ENCODE results near the gene AFF1.

Gene AFF1

GRCh38 chr4:86919561-86920223 lies 15.1 kb upstream of the AFF1 start:
- no peak for DNase-seq (ENCODE audit: low read depth)

GRCh38 chr4:86921608-86922252 lies 13.1 kb upstream of the AFF1 start:
- no peak for DNase-seq (ENCODE audit: low read depth)

GRCh38 chr4:86924811-86925210 lies 10.0 kb upstream of the AFF1 start:
- DNase-seq (ENCODE audit: low read depth) = no peak

- DNase-seq (ENCODE audit: low read depth) = no peak
These were observed 8.2 kb upstream of the AFF1 start for GRCh38 chr4:86926435-86927086.

- no peak for DNase-seq (ENCODE audit: low read depth)
These were observed 6.9 kb upstream of the AFF1 start for GRCh38 chr4:86927843-86928395.

GRCh38 chr4:86928400-86929255 lies 6.2 kb upstream of the AFF1 start:
- no peak for DNase-seq (ENCODE audit: low read depth)

- no peak for DNase-seq (ENCODE audit: low read depth)
These were observed 552 bp upstream of the AFF1 start for GRCh38 chr4:86934147-86934770.

GRCh38 chr4:86935566-86935852 lies 698 bp downstream of the AFF1 start:
- no peak for DNase-seq (ENCODE audit: low read depth)

GRCh38 chr4:86935853-86936733 lies 1.3 kb downstream of the AFF1 start:
- peak; percentile 62 for DNase-seq (ENCODE audit: low read depth)

- DNase-seq (ENCODE audit: low read depth) = no peak
These were observed 4.1 kb downstream of the AFF1 start for GRCh38 chr4:86938771-86939520.

- no peak for DNase-seq (ENCODE audit: low read depth)
These were observed 5.1 kb downstream of the AFF1 start for GRCh38 chr4:86939729-86940575.

- DNase-seq (ENCODE audit: low read depth) = no peak
These were observed 6.2 kb downstream of the AFF1 start for GRCh38 chr4:86940920-86941460.

GRCh38 chr4:86942185-86942666 lies 7.4 kb downstream of the AFF1 start:
- DNase-seq (ENCODE audit: low read depth) = no peak

- DNase-seq (ENCODE audit: low read depth) = no peak
These were observed 10.4 kb downstream of the AFF1 start for GRCh38 chr4:86944964-86945781.

- DNase-seq (ENCODE audit: low read depth) = no peak
These were observed 12.2 kb downstream of the AFF1 start for GRCh38 chr4:86946868-86947500.

- DNase-seq (ENCODE audit: low read depth) = no peak
These were observed 12.8 kb downstream of the AFF1 start for GRCh38 chr4:86947501-86948120.

GRCh38 chr4:86948276-86948675 lies 13.5 kb downstream of the AFF1 start:
- DNase-seq (ENCODE audit: low read depth) = no peak
